ENCODE results near the gene ZNF493. TPM values are rescaled to one million over a fixed set of nuclear protein-coding genes. Genes with fewer than 3 reads are reported as not detected.

Gene ZNF493
- total RNA-seq, 1 donor from 2014 or later: 52.6 TPM

GRCh38 chr19:21440321-21440720, 43.4 kb downstream of the ZNF493 start:
- Histone ChIP-seq H3K4me2 (no peak overlapping the region), H3K4me1 (no peaks in the 10 kb centered on the region), H3F3A (ENCODE audit: low read depth) (no peaks in the 10 kb centered on the region), H3K27ac (no peak overlapping the region), H4K20me1 (ENCODE audit: low read depth) (no peaks in the 10 kb centered on the region), H3K79me2 (ENCODE audit: low read depth) (no peaks in the 10 kb centered on the region), H3K36me3 (peaks cover 5% of the 10 kb centered on the region), H3K9ac (no peak overlapping the region), H2AFZ (replicated peaks) (no peak overlapping the region), H3K27me3 (no peaks in the 10 kb centered on the region), H3K4me3 (no peak overlapping the region), H3K9me3 (ENCODE audit: low read depth) (peaks cover 2% of the 10 kb centered on the region)
- Mint-ChIP-seq H3K27me3 (ENCODE audit: insufficient read depth, low read depth) (peaks cover 2% of the 10 kb centered on the region), H3K9me3 (peaks cover 66% of the 10 kb centered on the region), H3K4me3 (no peak overlapping the region), H3K36me3 (peaks cover 6% of the 10 kb centered on the region), H3K27ac (no peak overlapping the region), H3K4me1 (no peaks in the 10 kb centered on the region)
- no peak for DNase-seq (ENCODE audit: low spot score)
- TF ChIP-seq EZH2 (IDR thresholded peaks at IDR 0.05) (no peak), EZH2phosphoT487 (IDR thresholded peaks at IDR 0.05) (no peak), CTCF (IDR thresholded peaks at IDR 0.05) (no peak)

- Histone ChIP-seq H3K79me2 (ENCODE audit: low read depth) (peaks cover 19% of the 10 kb centered on the region), H3K4me3 (no peak overlapping the region), H4K20me1 (ENCODE audit: low read depth) (no peaks in the 10 kb centered on the region), H2AFZ (replicated peaks) (no peak overlapping the region), H3K36me3 (peaks cover 63% of the 10 kb centered on the region), H3K4me2 (no peak overlapping the region), H3K9ac (no peak overlapping the region), H3K27me3 (peaks cover 9% of the 10 kb centered on the region), H3F3A (ENCODE audit: low read depth) (no peaks in the 10 kb centered on the region), H3K27ac (no peak overlapping the region), H3K4me1 (no peaks in the 10 kb centered on the region), H3K9me3 (ENCODE audit: low read depth) (peaks cover 30% of the 10 kb centered on the region)
- Mint-ChIP-seq H3K9me3 (peaks cover 60% of the 10 kb centered on the region), H3K27me3 (ENCODE audit: insufficient read depth, low read depth) (peaks cover 4% of the 10 kb centered on the region), H3K27ac (no peak overlapping the region), H3K36me3 (peaks cover 50% of the 10 kb centered on the region), H3K4me3 (no peak overlapping the region), H3K4me1 (no peaks in the 10 kb centered on the region)
- no peak for DNase-seq (ENCODE audit: low spot score)
- TF ChIP-seq EZH2 (IDR thresholded peaks at IDR 0.05) (no peak), EZH2phosphoT487 (IDR thresholded peaks at IDR 0.05) (no peak), CTCF (IDR thresholded peaks at IDR 0.05) (no peak)
These were observed 54.3 kb downstream of the ZNF493 start for GRCh38 chr19:21451187-21451586.

GRCh38 chr19:21454901-21455300, 58.0 kb downstream of the ZNF493 start:
- Mint-ChIP-seq H3K36me3 (peaks cover 38% of the 10 kb centered on the region), H3K9me3 (peaks cover 46% of the 10 kb centered on the region)
- H3K27me3 ChIP-seq: peaks cover 10% of the 10 kb centered on the region

More at GRCh38 chr19:21454901-21455300, 58.0 kb downstream of the ZNF493 start:
- no peak overlapping the region for H3K4me3 Mint-ChIP-seq
- no peaks in the 10 kb centered on the region for H4K20me1 ChIP-seq (ENCODE audit: low read depth)
- H3K27me3 Mint-ChIP-seq (ENCODE audit: insufficient read depth, low read depth): peaks cover 2% of the 10 kb centered on the region
- H3K4me3 ChIP-seq: no peak overlapping the region
- H3K27ac ChIP-seq: no peak overlapping the region
- no peaks in the 10 kb centered on the region for H3K4me1 ChIP-seq
- no peak overlapping the region for H3K4me2 ChIP-seq
- DNase-seq (ENCODE audit: low spot score): no peak
- no peak overlapping the region for H2AFZ ChIP-seq (replicated peaks)
- no peaks in the 10 kb centered on the region for H3K4me1 Mint-ChIP-seq
- no peak overlapping the region for H3K27ac Mint-ChIP-seq
- H3K79me2 ChIP-seq (ENCODE audit: low read depth): peaks cover 55% of the 10 kb centered on the region
- peaks cover 63% of the 10 kb centered on the region for H3K36me3 ChIP-seq
- TF ChIP-seq EZH2 (IDR thresholded peaks at IDR 0.05) (no peak), CTCF (IDR thresholded peaks at IDR 0.05) (no peak), EZH2phosphoT487 (IDR thresholded peaks at IDR 0.05) (no peak)
- H3F3A ChIP-seq (ENCODE audit: low read depth): no peaks in the 10 kb centered on the region
- peaks cover 34% of the 10 kb centered on the region for H3K9me3 ChIP-seq (ENCODE audit: low read depth)
- no peak overlapping the region for H3K9ac ChIP-seq

Measured in neural progenitor cell (in vitro differentiated cells).